Testis (tissue), 3 donors: ENCODE data around the gene TM7SF3. TPM values are rescaled to one million over a fixed set of nuclear protein-coding genes. Genes with fewer than 3 reads are reported as not detected.

Source experiments
- DNase-seq: peaks from one replicate; pipeline ENCODE4 v3.0.0-alpha.2; 2019
- H3K27ac ChIP-seq, 2 donors: fragments of 200-600 bp; sonication (generic); one replicate each; pipeline ENCODE4 v1.5.1; 2019
- H3K27me3 ChIP-seq: fragments of 200-600 bp; sonication (generic); one replicate; pipeline ENCODE4 v1.5.1; 2019
- H3K36me3 ChIP-seq: fragments of 200-600 bp; sonication (generic); one replicate; pipeline ENCODE4 v1.5.1; 2017; ENCODE audit warnings: low read depth; ENCODE audit errors: missing control alignments
- H3K4me1 ChIP-seq: fragments of 200-600 bp; sonication (generic); one replicate; pipeline ENCODE4 v1.5.1; 2019
- H3K4me3 ChIP-seq, 2 donors: fragments of 200-600 bp; sonication (generic); one replicate each; pipeline ENCODE4 v1.5.1; 2017 to 2019
- H3K9me3 ChIP-seq: fragments of 200-600 bp; sonication (generic); one replicate; pipeline ENCODE4 v1.5.1; 2017
- POLR2A ChIP-seq: fragments of 450-650 bp; IDR thresholded peaks from one replicate; pipeline ENCODE4 v1.6.1; 2017; ENCODE audit warnings: antibody characterized with exemption, mild to moderate bottlenecking, moderate library complexity
- WGBS, 2 donors: methylation state at CpG; one replicate each; pipeline ENCODE4 v1.1.5; 2018; 5-methylcytosine and 5-hydroxymethylcytosine counted together
- intact Hi-C: fragments of 100-400 bp; cut with DNase I; formaldehyde crosslinking; loops from one replicate; pipeline ENCODE4 v1.15.1; 2023; ENCODE audit warnings: low total_unique reads
- polyA plus RNA-seq: library from polyadenylated mRNA; stranded (reverse); fragments of 350-450 nt; fragmentation: Illumina TruSeq; extraction: RNeasy Lipid Tissue Mini Kit (QIAGEN cat#74804); gene quantifications from one replicate; pipeline ENCODE4 v1.2.3, GENCODE V29; 2014; ENCODE audit warnings: low read depth, low replicate concordance; ENCODE audit not compliant: insufficient read depth
- total RNA-seq, 2 donors: library from RNA; depleted of rRNA; stranded (reverse); fragments of >200 nt; gene quantifications; one replicate each; pipeline ENCODE4 v1.2.3, GENCODE V29; 2016
- TF ChIP-seq, protein P1 (sequence below), 3 experiments: fragments of 450-650 bp in 2 of 3; fragments of 200-600 bp in 1 of 3; sonication (generic) in 1 of 3; IDR thresholded peaks; one replicate each; pipeline ENCODE4 v1.5.1; 2016 to 2019; ENCODE audit warnings: antibody characterized with exemption in 3 of 3, mild to moderate bottlenecking in 2 of 3, moderate library complexity in 1 of 3

TM7SF3 gene
- total and polyA plus RNA-seq, 3 donors from 2014 or later, result 64.4 to 73.1 (median 69.6) TPM

DNA sequence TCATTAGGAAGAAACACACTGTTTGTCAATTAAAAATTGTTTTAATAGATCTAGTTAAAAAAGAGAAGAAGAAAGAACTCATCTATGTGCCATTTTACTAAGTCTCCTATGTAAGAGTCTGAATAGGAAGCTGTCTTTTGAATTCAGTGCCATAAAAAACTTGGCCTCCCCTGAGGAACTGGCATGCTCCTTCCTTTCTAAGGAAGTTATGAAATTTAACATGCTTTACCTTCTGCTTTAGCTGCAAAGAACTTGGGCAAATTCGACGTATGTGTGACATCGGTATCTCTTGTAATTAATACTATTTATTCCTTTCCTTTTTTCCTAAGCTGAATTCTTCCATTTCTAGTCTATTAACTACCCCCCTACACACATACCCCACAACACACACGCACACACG, 12.5 kb downstream of the TM7SF3 start:
- no peak overlapping the region for H3K27ac ChIP-seq
- no peaks in the 10 kb centered on the region for H3K36me3 ChIP-seq
- no peak for TF ChIP-seq POLR2A
- TF ChIP-seq, protein P1, sequence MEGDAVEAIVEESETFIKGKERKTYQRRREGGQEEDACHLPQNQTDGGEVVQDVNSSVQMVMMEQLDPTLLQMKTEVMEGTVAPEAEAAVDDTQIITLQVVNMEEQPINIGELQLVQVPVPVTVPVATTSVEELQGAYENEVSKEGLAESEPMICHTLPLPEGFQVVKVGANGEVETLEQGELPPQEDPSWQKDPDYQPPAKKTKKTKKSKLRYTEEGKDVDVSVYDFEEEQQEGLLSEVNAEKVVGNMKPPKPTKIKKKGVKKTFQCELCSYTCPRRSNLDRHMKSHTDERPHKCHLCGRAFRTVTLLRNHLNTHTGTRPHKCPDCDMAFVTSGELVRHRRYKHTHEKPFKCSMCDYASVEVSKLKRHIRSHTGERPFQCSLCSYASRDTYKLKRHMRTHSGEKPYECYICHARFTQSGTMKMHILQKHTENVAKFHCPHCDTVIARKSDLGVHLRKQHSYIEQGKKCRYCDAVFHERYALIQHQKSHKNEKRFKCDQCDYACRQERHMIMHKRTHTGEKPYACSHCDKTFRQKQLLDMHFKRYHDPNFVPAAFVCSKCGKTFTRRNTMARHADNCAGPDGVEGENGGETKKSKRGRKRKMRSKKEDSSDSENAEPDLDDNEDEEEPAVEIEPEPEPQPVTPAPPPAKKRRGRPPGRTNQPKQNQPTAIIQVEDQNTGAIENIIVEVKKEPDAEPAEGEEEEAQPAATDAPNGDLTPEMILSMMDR (IDR thresholded peaks at IDR 0.05), result no peak
- WGBS, 2 donors, result 90 to 91% methylated on average over 5 of the region's 5 CpGs
- intact Hi-C loops, result no loop called here
- DNase-seq, result no peak
- H3K9me3 ChIP-seq, result no peaks in the 10 kb centered on the region
- no peaks in the 10 kb centered on the region for H3K27me3 ChIP-seq
- H3K4me1 ChIP-seq, result no peaks in the 10 kb centered on the region
- no peak overlapping the region for H3K4me3 ChIP-seq

DNA sequence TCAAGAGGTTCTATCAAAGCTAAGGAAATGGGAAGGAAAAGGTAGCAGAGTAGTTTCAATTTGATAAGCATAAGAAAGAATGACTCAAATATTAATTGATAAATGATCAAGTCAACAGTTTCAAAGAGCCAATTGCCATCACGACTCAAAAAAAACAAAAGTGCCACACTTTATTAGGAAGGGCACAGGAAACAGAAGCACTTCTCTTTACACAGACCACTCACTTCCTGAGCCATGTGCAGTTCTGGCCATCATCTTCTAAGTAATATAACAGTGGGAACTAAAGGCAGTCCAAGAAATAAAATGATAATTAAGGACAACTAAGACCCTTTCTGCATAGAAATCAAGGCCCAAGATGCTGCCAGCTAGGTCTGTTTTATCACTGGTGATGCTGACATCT, 13.2 kb downstream of the TM7SF3 start:
- 85 to 87% methylated on average over 1 of the region's 1 CpG for WGBS, 2 donors
- Histone ChIP-seq H3K9me3 (no peaks in the 10 kb centered on the region), H3K36me3 (no peaks in the 10 kb centered on the region), H3K4me1 (no peaks in the 10 kb centered on the region), H3K27ac (no peak overlapping the region), H3K4me3 (no peak overlapping the region), H3K27me3 (no peaks in the 10 kb centered on the region)
- TF ChIP-seq, protein P1 (IDR thresholded peaks at IDR 0.05), result no peak
- no peak for TF ChIP-seq POLR2A
- no peak for DNase-seq
- intact Hi-C loops, result no loop called here

DNA sequence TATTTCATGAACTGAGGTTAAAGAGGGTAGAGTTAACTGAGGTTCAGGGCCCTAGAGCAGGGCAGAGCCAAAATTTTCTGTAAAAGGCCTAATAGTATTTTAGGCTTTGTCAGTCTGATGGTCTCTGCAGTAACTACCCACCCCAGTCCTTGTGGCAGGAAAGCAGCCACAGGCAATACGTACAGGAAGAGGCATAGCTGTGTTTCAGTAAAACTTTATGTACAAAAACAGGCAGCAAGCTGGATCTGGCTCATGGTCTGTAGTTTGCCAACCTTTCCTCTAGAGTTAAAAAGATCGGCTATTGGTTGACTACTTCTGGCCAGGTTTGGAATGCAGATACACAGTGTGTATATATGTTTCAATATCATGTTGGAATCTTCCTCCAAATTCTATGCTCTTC, 17.2 kb downstream of the TM7SF3 start:
- WGBS, 2 donors, result 87 to 91% methylated on average over 2 of the region's 2 CpGs
- TF ChIP-seq, protein P1 (IDR thresholded peaks at IDR 0.05), result no peak
- TF ChIP-seq POLR2A, result no peak
- Histone ChIP-seq H3K4me1 (no peaks in the 10 kb centered on the region), H3K36me3 (no peaks in the 10 kb centered on the region), H3K27ac (no peak overlapping the region), H3K4me3 (no peak overlapping the region), H3K9me3 (no peaks in the 10 kb centered on the region), H3K27me3 (no peaks in the 10 kb centered on the region)
- DNase-seq, result no peak
- intact Hi-C loops, result no loop called here

DNA sequence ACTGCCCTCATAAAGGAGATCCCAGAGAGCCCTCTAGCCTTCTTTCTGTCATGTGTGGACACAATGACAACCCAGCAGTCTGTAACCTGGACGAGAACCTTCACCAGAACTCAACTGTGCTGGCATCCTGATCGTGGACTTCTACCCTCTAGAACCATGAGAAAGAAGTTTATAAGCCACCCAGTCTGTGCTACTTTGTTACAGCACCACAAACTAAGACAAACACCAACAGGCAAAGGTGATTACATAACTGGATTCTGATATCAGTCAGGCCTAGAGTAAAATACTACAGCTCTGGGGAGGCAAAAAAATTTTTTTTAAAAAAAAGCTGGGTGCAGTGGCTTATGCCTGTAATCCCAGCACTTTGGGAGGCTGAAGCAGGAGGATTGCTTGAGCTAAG, 18.5 kb downstream of the TM7SF3 start:
- no peak overlapping the region for H3K4me3 ChIP-seq
- 83 to 86% methylated on average over 2 of the region's 2 CpGs for WGBS, 2 donors
- DNase-seq, result no peak
- no peaks in the 10 kb centered on the region for H3K27me3 ChIP-seq
- H3K36me3 ChIP-seq, result no peaks in the 10 kb centered on the region
- intact Hi-C loops, result no loop called here
- H3K9me3 ChIP-seq, result no peaks in the 10 kb centered on the region
- TF ChIP-seq, protein P1 (IDR thresholded peaks at IDR 0.05), result no peak
- TF ChIP-seq POLR2A, result no peak
- no peak overlapping the region for H3K27ac ChIP-seq
- no peaks in the 10 kb centered on the region for H3K4me1 ChIP-seq

DNA sequence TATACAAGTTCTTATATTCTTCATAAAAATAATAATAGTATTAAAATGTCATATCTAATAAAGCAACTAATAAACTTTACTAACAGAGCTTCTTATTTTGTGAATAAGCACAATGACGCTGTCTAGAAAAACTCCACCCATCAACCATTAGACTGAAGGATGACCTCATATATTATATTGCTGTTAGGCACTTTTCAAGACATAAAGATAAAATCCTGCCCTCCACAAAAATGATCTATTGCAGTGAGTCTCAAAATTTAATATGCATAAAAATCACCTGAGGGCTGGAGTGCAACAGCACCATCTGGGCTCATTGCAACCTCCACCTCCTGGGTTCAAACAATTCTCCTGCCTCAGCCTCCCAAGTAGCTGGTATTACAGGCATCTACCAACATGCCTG, 20.1 kb downstream of the TM7SF3 start:
- DNase-seq, result no peak
- H3K27ac ChIP-seq, result no peak overlapping the region
- WGBS, 2 donors, result 89 to 93% methylated on average over 1 of the region's 1 CpG
- H3K4me3 ChIP-seq, result no peak overlapping the region
- no peak for TF ChIP-seq POLR2A
- TF ChIP-seq, protein P1 (IDR thresholded peaks at IDR 0.05), result no peak
- intact Hi-C loops, result no loop called here
- no peaks in the 10 kb centered on the region for H3K27me3 ChIP-seq
- no peaks in the 10 kb centered on the region for H3K9me3 ChIP-seq
- no peaks in the 10 kb centered on the region for H3K4me1 ChIP-seq
- no peaks in the 10 kb centered on the region for H3K36me3 ChIP-seq
